AG09309 (cell line): ENCODE results near the gene PAX5.

Experiments used
- DNase-seq: peaks from one replicate; pipeline ENCODE4 v3.0.0-alpha.2; 2010; ENCODE audit warnings: low read depth
- H3K4me3 ChIP-seq: 2 replicates; pipeline ENCODE4 v1.5.1; 2011; ENCODE audit warnings: mild to moderate bottlenecking, low read depth, low read length, moderate library complexity; ENCODE audit not compliant: control insufficient read depth
- CTCF ChIP-seq: IDR thresholded peaks from 2 replicates; pipeline ENCODE4 v1.5.1; 2011; ENCODE audit warnings: mild to moderate bottlenecking, low read depth, low read length, inconsistent platforms; ENCODE audit not compliant: insufficient read depth, control insufficient read depth; ENCODE audit errors: missing control alignments

The PAX5 gene

GRCh38 chr9:36842560-36843530 is 191.2 kb downstream of the PAX5 start:
- no peak for DNase-seq
- TF ChIP-seq CTCF = no peak
- no peak overlapping the region for H3K4me3 ChIP-seq

DNA sequence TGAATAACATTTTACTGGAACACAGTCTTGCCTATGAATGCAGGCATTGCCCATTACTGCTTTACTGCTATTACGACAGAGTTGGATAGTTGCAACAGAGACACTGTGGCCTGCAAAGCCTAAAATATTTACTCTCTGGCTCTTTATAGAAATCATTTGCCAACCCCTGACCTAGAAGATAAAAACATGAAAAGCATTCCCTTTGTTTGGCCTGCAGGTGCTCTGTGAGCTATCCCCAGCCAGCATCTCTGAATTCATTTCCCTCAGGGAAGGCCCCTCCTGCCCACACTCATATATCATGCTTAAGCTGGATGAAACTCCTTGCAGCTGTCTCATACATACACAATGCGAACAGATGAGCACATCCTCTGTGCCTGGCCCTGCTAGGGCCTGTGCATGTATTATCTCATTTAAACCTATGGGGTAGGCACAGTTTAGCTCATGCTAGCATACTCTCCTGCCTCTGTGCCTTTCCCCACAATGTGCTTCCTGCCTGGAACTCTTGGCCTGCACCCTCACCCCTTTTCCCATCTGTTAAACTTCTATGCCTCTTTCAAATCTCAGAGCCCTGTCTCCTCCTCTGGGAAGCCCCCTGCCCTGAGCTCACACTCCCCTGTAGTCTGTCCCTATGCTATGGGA is 193.1 kb downstream of the PAX5 start:
- DNase-seq = peak; percentile 5
- H3K4me3 ChIP-seq = no peak overlapping the region
- TF ChIP-seq CTCF = no peak

GRCh38 chr9:36839131-36839885 is 194.8 kb downstream of the PAX5 start:
- no peak overlapping the region for H3K4me3 ChIP-seq
- no peak for DNase-seq
- no peak for TF ChIP-seq CTCF

- TF ChIP-seq CTCF = no peak
- no peak overlapping the region for H3K4me3 ChIP-seq
- no peak for DNase-seq
Observed at GRCh38 chr9:36837431-36838405, 196.3 kb downstream of the PAX5 start.

GRCh38 chr9:36836486-36836885 is 197.6 kb downstream of the PAX5 start:
- no peak for TF ChIP-seq CTCF
- H3K4me3 ChIP-seq = no peak overlapping the region
- DNase-seq = no peak
